HG02970 (cell line): Measurements from ENCODE around the gene ZNF441.
"Not testable (repeated sequence)": the region's sequence is repeated elsewhere in the genome, so short reads cannot be mapped to it uniquely, and the experiment has no call there.

Experiments
- ATAC-seq: cut with Tn5 transposase; IDR thresholded peaks from one replicate; pipeline ENCODE4 v1.9.1; 2021; ENCODE audit warnings: mild to moderate bottlenecking, moderate library complexity, moderate number of reproducible peaks; ENCODE audit not compliant: unreplicated experiment, low FRiP score

ZNF441 gene

DNA sequence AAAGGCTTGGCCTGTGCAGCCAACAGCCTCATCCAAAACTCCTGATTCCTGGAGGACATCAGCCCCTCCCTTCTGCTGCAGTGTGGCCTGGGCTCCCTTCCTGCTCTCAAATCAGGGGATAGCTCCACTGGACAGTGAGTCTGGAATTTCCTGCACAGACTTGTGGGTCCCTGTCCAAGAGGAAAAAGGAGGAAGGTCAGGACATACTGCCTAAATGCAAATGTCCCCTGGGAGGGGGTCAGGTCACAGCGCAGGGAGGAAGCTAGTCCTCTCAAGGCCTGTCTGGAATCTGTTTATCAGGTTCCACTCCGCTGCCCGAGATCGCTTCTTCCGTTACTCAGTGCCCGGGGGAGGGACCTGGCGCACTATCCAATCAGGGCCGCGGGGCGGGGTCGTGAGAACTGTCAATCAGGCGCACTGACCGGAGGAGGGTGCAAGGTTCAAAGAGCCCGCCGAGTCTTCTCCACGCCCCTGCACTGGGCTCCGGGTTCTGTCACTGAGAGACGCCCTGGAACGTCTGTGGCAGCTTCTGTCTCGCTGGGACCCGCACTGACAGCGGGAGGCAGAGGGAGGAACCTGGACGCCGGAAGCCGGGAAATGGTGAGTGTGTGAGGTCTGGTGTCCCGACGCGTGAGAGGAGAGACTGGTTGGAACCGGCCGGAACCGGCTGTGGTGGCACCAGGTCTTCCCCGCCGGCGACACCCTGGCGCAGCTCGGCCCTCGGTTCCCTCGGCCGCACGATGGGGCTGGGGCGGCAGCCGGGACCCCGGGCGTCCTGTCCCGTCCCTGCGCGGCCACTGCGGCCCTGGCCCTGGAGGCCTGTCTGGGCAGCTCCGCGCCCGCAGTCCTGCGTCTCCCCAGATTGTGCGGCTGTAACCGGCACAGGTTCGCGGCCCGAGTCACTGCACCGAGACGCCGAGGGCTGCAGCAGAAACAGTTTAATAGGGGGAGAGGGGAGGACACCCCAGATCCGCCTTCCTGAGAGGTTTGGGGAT lies at the start of gene ZNF441:
TSS of gene ZNF441 (plus strand) at position 404 of the 995 bp plus-strand sequence. CDS start at position 598, 194 bp downstream.
- peak; percentile 80 for ATAC-seq

DNA sequence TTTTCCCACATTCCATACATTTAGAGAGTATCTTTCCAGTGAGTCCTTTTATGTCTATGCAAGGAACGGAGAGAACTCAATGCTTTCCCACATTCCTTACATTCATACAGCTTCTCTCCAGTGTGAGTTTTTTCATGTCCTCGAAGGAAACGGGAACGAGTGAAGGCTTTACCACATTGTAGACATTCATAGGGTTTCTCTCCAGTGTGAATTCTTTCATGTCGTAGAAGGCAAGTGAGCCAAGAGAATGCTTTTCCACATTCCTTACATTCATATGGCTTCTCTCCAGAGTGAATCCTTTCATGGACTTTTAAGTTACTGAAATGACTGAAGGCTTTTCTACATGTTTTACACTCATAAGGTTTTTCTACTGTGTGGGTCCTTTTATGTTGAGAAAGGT lies 45.1 kb upstream of the ZNF441 start:
- ATAC-seq: no peak

- ATAC-seq: no peak
Measured at GRCh38 chr19:11722414-11722813, 44.4 kb upstream of the ZNF441 start.

- no peak for ATAC-seq
Measured at GRCh38 chr19:11729586-11729985, 37.2 kb upstream of the ZNF441 start.

GRCh38 chr19:11735375-11735774 lies 31.4 kb upstream of the ZNF441 start:
- no peak for ATAC-seq

DNA sequence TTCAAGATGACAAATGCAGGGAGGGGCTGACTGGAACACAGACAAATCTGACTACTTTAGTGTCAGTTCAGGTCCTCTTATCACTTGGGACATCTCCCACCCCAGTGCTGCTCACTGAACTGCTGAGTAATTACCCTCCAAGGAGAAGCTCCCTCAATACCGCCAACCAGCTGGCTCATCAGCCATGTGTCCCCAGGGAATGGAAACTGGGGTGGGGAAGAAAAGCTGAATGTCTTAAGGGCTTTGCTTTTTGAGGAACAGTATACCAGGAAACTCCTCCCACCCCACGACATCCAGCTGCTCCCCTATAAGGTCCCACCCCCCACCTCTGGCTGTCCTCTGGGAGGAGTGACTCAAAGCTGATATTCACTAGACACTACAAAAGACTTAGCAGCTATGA lies 30.1 kb upstream of the ZNF441 start:
- ATAC-seq: no peak

- peak; percentile 35 for ATAC-seq
Measured at GRCh38 chr19:11737964-11738745, 28.6 kb upstream of the ZNF441 start.

- ATAC-seq: peak; percentile 85
Measured at GRCh38 chr19:11738746-11739620, 27.8 kb upstream of the ZNF441 start, which contains the start of gene ZNF823. Gene ZNF823 (minus strand): TSS chr19:11738946. CDS start chr19:11738819, 127 bp downstream.

DNA sequence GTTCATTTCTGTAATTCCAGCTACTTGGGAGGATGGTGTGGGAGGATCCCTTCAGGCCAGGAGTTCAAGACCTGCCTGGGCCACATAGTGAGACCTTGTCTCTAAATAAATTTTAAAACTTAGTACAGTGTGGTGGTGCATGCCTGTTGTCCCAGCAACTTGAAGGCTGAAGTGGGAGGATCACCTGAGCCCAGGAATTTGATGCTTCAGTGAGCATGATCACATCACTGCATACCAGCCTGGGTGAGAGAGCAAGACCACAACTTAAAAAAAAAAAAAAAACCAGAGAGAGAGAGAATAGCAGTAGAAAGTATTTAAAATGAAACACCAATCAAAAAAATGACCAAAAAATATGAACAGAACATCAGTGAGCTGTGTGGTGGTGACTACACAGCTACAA lies 20.9 kb upstream of the ZNF441 start:
- no peak for ATAC-seq

DNA sequence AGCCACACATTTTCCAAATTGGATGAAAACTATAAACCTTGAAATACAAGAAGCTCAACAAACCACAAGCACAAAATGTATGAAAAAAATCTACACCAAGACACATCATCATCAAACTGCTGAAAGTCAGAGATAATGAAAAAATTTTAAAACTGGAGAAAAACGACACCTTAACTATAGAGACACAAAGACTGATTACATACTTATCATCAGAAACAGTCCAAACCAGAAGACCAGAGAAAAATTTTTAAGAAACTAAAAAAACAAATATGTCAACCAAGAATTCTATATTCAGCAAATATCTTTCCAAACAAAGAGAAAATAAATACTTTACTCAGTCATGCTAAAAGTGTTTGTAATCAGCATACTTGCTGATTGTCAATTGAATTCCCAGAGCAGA lies 19.5 kb upstream of the ZNF441 start:
- ATAC-seq: no peak

GRCh38 chr19:11749751-11750150 lies 17.0 kb upstream of the ZNF441 start:
- ATAC-seq: no peak

DNA sequence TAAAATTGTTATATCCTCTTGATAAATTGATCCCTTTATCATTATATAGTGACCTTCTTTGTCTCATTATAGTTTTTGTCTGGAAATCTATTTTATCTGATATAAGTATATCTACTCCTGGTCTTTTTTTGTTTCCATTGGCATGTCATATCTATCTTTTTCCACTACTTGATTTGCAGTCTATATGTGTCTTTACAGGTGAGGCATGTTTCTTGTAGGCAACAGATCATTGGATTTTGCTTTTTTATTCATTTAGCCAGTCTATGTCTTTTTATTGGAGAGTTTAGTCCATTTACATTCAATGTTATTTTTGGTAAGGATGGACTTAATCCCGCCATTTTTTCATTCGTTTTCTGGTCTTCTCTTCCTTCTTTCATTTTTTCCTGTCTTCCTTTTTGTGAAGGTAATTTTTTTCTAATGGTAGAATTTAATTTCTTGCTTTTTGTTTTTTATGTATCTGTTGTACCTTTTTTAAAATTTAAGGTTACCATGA lies 14.5 kb upstream of the ZNF441 start:
- ATAC-seq: no peak

GRCh38 chr19:11754663-11755062 lies 12.1 kb upstream of the ZNF441 start:
- no peak for ATAC-seq

- ATAC-seq: no peak
Measured at GRCh38 chr19:11756965-11757364, 9.8 kb upstream of the ZNF441 start.

- ATAC-seq: no peak
Measured at GRCh38 chr19:11759805-11760204, 7.0 kb upstream of the ZNF441 start.

- ATAC-seq: no peak
Measured at GRCh38 chr19:11763117-11763516, 3.7 kb upstream of the ZNF441 start.

GRCh38 chr19:11763611-11764010 lies 3.2 kb upstream of the ZNF441 start:
- ATAC-seq: no peak

DNA sequence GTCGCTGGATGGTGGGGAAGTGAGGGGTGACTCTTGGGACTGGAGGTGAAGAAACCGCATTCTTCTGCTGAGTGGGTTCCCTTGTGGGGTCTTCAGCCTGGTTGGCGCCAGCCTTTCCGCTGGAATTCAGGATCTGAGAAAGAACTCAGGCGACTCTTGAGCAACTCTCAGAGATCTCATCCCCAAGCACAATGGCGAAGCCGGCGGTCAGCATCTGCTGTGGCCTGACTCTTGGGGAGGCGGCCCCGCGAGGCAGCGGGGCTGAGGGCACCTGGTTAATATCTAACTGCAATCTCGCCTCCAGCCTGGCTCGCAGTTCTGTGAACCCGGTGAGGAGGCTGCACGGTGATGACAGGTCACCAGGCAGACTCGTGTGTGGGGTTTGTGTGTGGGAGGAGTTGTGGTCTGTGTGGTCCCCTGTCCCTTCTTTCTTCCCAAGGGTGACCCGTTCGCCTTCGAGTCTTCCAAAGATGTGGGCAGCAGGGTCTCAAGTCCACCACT lies 883 bp downstream of the ZNF441 start:
- ATAC-seq: peak; percentile 35

- no peak for ATAC-seq
Measured at GRCh38 chr19:11769995-11770394, 3.2 kb downstream of the ZNF441 start.

- ATAC-seq: not testable (repeated sequence)
Measured at GRCh38 chr19:11771520-11771919, 4.7 kb downstream of the ZNF441 start.
